DMS114 treated with DMSO at 0.1 percent for 48 hours (cell line): ENCODE measurements around the gene GABARAP.
A peak's percentile ranks its signal among the peaks of the same experiment; 100 is the strongest.

Source experiments
- DNase-seq: peaks from one replicate; lab custom pipeline; 2025; ENCODE audit not compliant: unreplicated experiment; lab: John Stamatoyannopoulos, UW

GABARAP gene

GRCh38 chr17:7208754-7209460 is 33.3 kb downstream of the GABARAP start:
- no peak for DNase-seq

GRCh38 chr17:7208027-7208571 is 34.1 kb downstream of the GABARAP start:
- no peak for DNase-seq

- DNase-seq, result no peak
These were observed 34.9 kb downstream of the GABARAP start for GRCh38 chr17:7207120-7208001.

GRCh38 chr17:7205561-7205960 is 36.7 kb downstream of the GABARAP start:
- no peak for DNase-seq

- no peak for DNase-seq
These were observed 37.3 kb downstream of the GABARAP start for GRCh38 chr17:7204828-7205461.

GRCh38 chr17:7204336-7204735 is 37.9 kb downstream of the GABARAP start:
- no peak for DNase-seq

GRCh38 chr17:7203391-7203790 is 38.9 kb downstream of the GABARAP start:
- DNase-seq, result no peak

- no peak for DNase-seq
These were observed 45.4 kb downstream of the GABARAP start for GRCh38 chr17:7196651-7197401.

GRCh38 chr17:7195971-7196370 is 46.3 kb downstream of the GABARAP start:
- DNase-seq, result no peak

GRCh38 chr17:7192271-7192937 is 49.8 kb downstream of the GABARAP start:
- no peak for DNase-seq

- peak; percentile 27 for DNase-seq
These were observed 50.5 kb downstream of the GABARAP start for GRCh38 chr17:7191571-7192270.

- DNase-seq, result no peak
These were observed 51.2 kb downstream of the GABARAP start for GRCh38 chr17:7191069-7191468.

GRCh38 chr17:7190276-7190917 is 51.9 kb downstream of the GABARAP start:
- DNase-seq, result no peak
